GM12892 (cell line): ENCODE data around the gene HOOK2.

Experiments used
- POLR2A ChIP-seq: IDR thresholded peaks from 2 replicates; pipeline ENCODE4 v1.6.1; 2011; ENCODE audit warnings: low read depth, low read length, control low read depth
- POLR2AphosphoS5 ChIP-seq: IDR thresholded peaks from 2 replicates; pipeline ENCODE4 v1.6.1; 2011; ENCODE audit warnings: low read depth, low read length, control low read depth
- TAF1 ChIP-seq: IDR thresholded peaks from 2 replicates; pipeline ENCODE4 v1.6.1; 2011; ENCODE audit warnings: low read depth, mild to moderate bottlenecking, control low read depth, low read length, borderline replicate concordance

DNA sequence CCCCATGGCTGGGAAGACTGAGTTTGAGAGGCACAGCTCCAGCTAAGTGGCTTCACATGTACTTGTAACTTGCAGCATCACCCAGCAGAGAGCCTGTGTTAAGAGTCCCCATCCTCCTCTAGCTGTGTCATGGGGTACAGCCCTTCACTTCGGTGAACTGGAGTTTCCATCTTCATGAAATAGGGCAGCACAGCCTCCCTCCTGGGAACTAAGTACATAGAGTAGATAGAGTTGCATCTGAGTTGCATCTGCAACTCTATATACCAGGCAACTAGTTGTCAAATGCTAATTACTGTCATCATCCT is 25.1 kb upstream of the HOOK2 start:
- no peak for TF ChIP-seq POLR2AphosphoS5
- no peak for TF ChIP-seq POLR2A
- no peak for TF ChIP-seq TAF1
